GM12878 (cell line): ENCODE results near the gene WNT8A. TPM values are rescaled to one million over a fixed set of nuclear protein-coding genes. Genes with fewer than 3 reads are reported as not detected.

Experiments used
- ATAC-seq: fragments of 200-7000 bp; cut with Tn5 transposase; 3 replicates; pipeline ENCODE4 v1.9.1; 2020; ENCODE audit warnings: mild to moderate bottlenecking, moderate library complexity
- BruUV-seq: library from RNA; stranded (reverse); fragments of 400-500 nt; replicated peaks from 2 replicates; lab custom pipeline; 2021; lab: Mats Ljungman, UMichigan
- CTCF ChIA-PET: fragments of 300-600 bp; sonication (Branson Sonifier 250); formaldehyde crosslinking; extraction: SDS; loops from one replicate; lab custom pipeline; 2021; ENCODE audit warnings: inconsistent platforms; lab: Yijun Ruan, JAX
- POLR2A ChIA-PET: fragments of 350-600 bp; formaldehyde crosslinking; extraction: SDS; loops from one replicate; lab custom pipeline; 2021; ENCODE audit warnings: inconsistent platforms; lab: Charles Lee
- RAD21 ChIA-PET: fragments of 300-600 bp; sonication (Branson Sonifier 250); formaldehyde crosslinking; loops from one replicate; lab custom pipeline; 2023; ENCODE audit warnings: antibody characterized with exemption; ENCODE audit not compliant: unreplicated experiment; lab: Charles Lee
- SMC1A ChIA-PET: fragments of 300-600 bp; sonication (Branson Sonifier 250); formaldehyde crosslinking; loops from one replicate; lab custom pipeline; 2023; ENCODE audit not compliant: unreplicated experiment, uncharacterized antibody; lab: Charles Lee
- DNase-seq: peaks from one replicate; pipeline ENCODE4 v3.0.0-alpha.2; 2011; ENCODE audit warnings: low read depth, low spot score
- FAIRE-seq: peaks from 3 replicates; lab custom pipeline; 2011; peaks lifted over from hg19 to GRCh38; lab: Jason Lieb, UNC
- H2AFZ ChIP-seq: 2 replicates; pipeline ENCODE4 v1.6.0; 2011; ENCODE audit warnings: low read depth, low read length, control low read depth; ENCODE audit not compliant: control insufficient read depth
- H3K27ac ChIP-seq: 2 replicates; pipeline ENCODE4 v1.5.1; 2011; ENCODE audit warnings: control low read depth; ENCODE audit not compliant: control insufficient read depth, insufficient read depth
- H3K27me3 ChIP-seq, 2 experiments: replicated peaks in 1 of 2; 2 replicates each; pipeline versions ENCODE4 v1.6.0 to v1.6.1; 2011; ENCODE audit warnings: low read length in 1 of 2; ENCODE audit not compliant: control insufficient read depth in 2 of 2, insufficient read depth in 2 of 2
- H3K36me3 ChIP-seq, 2 experiments: 2 replicates each; pipeline ENCODE4 v1.5.1; 2011; ENCODE audit warnings: low read length in 1 of 2; ENCODE audit not compliant: control insufficient read depth in 2 of 2, insufficient read depth in 2 of 2
- H3K4me1 ChIP-seq: 2 replicates; pipeline ENCODE4 v1.6.1; 2011; ENCODE audit warnings: mild to moderate bottlenecking, low read length, moderate library complexity, mixed read lengths; ENCODE audit not compliant: control insufficient read depth, insufficient read depth
- H3K4me2 ChIP-seq: 2 replicates; pipeline ENCODE4 v1.6.0; 2011; ENCODE audit warnings: control low read depth; ENCODE audit not compliant: control insufficient read depth, insufficient read depth
- H3K4me3 ChIP-seq: fragments of 200-600 bp; sonication (generic); 2 replicates; pipeline ENCODE4 v1.5.1; 2016
- H3K79me2 ChIP-seq: 2 replicates; pipeline ENCODE4 v1.6.0; 2011; ENCODE audit warnings: low read length; ENCODE audit not compliant: control insufficient read depth, insufficient read depth
- H3K9ac ChIP-seq: 2 replicates; pipeline ENCODE4 v1.8.0; 2011; ENCODE audit warnings: low read length, control low read depth, mixed read lengths; ENCODE audit not compliant: control insufficient read depth, insufficient read depth
- H3K9me3 ChIP-seq: replicated peaks from 3 replicates; pipeline ENCODE4 v1.5.1; 2011; ENCODE audit warnings: mild to moderate bottlenecking, low read length; ENCODE audit not compliant: control insufficient read depth, insufficient read depth
- H4K20me1 ChIP-seq: 2 replicates; pipeline ENCODE4 v1.6.0; 2011; ENCODE audit not compliant: control insufficient read depth, insufficient read depth
- BCL11A ChIP-seq: IDR thresholded peaks from 2 replicates; pipeline ENCODE4 v1.6.1; 2011; ENCODE audit warnings: low read depth, low read length
- CBFB ChIP-seq: IDR thresholded peaks from 2 replicates; pipeline ENCODE4 v1.6.1; 2016; ENCODE audit warnings: antibody characterized with exemption, low read depth
- DPF2 ChIP-seq: fragments of 450-650 bp; IDR thresholded peaks from 2 replicates; pipeline ENCODE4 v1.6.1; 2017; ENCODE audit warnings: mild to moderate bottlenecking
- EGR1 ChIP-seq, 2 experiments: IDR thresholded peaks; 1 replicate in 1 of 2; 2 replicates in 1 of 2; pipeline ENCODE4 v1.6.1; 2011 to 2012; ENCODE audit warnings: low read depth in 2 of 2, low read length in 2 of 2, borderline replicate concordance in 1 of 2, mild to moderate bottlenecking in 1 of 2, moderate library complexity in 1 of 2
- FOXK2 ChIP-seq: fragments of 450-650 bp; IDR thresholded peaks from 2 replicates; pipeline ENCODE4 v1.6.1; 2017; ENCODE audit warnings: mild to moderate bottlenecking, moderate library complexity
- MEF2A ChIP-seq: IDR thresholded peaks from 2 replicates; pipeline ENCODE4 v1.6.1; 2011; ENCODE audit warnings: low read depth, mild to moderate bottlenecking, low read length, moderate library complexity; ENCODE audit not compliant: insufficient read depth
- MXI1 ChIP-seq: fragments of 150-350 bp; IDR thresholded peaks from 2 replicates; pipeline ENCODE4 v1.6.1; 2011; ENCODE audit warnings: low read depth, mild to moderate bottlenecking, inconsistent platforms, low read length, improper control_type of control experiment
- RAD51 ChIP-seq: fragments of 450-650 bp; IDR thresholded peaks from 2 replicates; pipeline ENCODE4 v1.6.1; 2016; ENCODE audit warnings: moderate library complexity, mild to moderate bottlenecking, inconsistent platforms
- SPI1 ChIP-seq: IDR thresholded peaks from 2 replicates; pipeline ENCODE4 v1.6.1; 2011; ENCODE audit warnings: low read depth, mild to moderate bottlenecking, low read length, moderate library complexity, borderline replicate concordance; ENCODE audit not compliant: insufficient read depth
- SUZ12 ChIP-seq: fragments of 200-600 bp; sonication (generic); IDR thresholded peaks from one replicate; pipeline ENCODE4 v1.6.1; 2018; ENCODE audit warnings: antibody characterized with exemption, mild to moderate bottlenecking; ENCODE audit not compliant: unreplicated experiment
- TAF1 ChIP-seq: IDR thresholded peaks from 2 replicates; pipeline ENCODE4 v1.6.1; 2011; ENCODE audit warnings: mild to moderate bottlenecking, low read depth, low read length, borderline replicate concordance
- TBL1XR1 ChIP-seq: IDR thresholded peaks from 2 replicates; pipeline ENCODE4 v1.6.1; 2012; ENCODE audit warnings: low read depth, low read length, improper control_type of control experiment
- WGBS: methylation state at CpG from one replicate; pipeline ENCODE4 v1.1.6; 2016; ENCODE audit warnings: low lambda C conversion rate; ENCODE audit not compliant: insufficient replicate concordance, insufficient coverage; ENCODE audit errors: missing lambda C conversion rate; 5-methylcytosine and 5-hydroxymethylcytosine counted together
- in situ Hi-C: fragments of 300-500 bp; cut with MboI; formaldehyde crosslinking; loops from 9 replicates; pipeline ENCODE4 v1.14.3; 2018; ENCODE audit warnings: mixed read lengths
- intact Hi-C: fragments of 100-400 bp; cut with micrococcal nuclease; formaldehyde crosslinking; loops from one replicate; pipeline ENCODE4 v1.14.2; 2022; ENCODE audit not compliant: unreplicated experiment
- polyA plus RNA-seq, 11 experiments: library from polyadenylated mRNA; depleted of rRNA in 4 of 11; unstranded in 6 of 11; stranded (reverse) in 5 of 11; fragments of >200 nt; fragmentation: Nextera tagmentation in 4 of 11; fragmentation: Illumina TruSeq in 1 of 11; extraction: Ambion mirVana in 4 of 11; extraction: Trizol in 1 of 11; gene quantifications; 1 replicate in 1 of 11; 2 replicates in 10 of 11; pipeline versions ENCODE4 v1.2.1 to v1.2.3, GENCODE V29; 2011 to 2016; ENCODE audit warnings: inconsistent platforms in 2 of 11, missing spikeins in 2 of 11, low read depth in 1 of 11
- total RNA-seq, 4 experiments: library from RNA; depleted of rRNA in 3 of 4; stranded (reverse); fragments of >200 nt in 3 of 4; fragmentation: Illumina TruSeq in 1 of 4; extraction: Trizol in 1 of 4; gene quantifications; 2 replicates each; pipeline versions ENCODE4 v1.2.1 to v1.2.3, GENCODE V29; 2013 to 2021
- TF ChIP-seq, protein P1 (sequence below): IDR thresholded peaks from 2 replicates; pipeline ENCODE4 v1.6.1; 2011; ENCODE audit warnings: borderline replicate concordance, low read depth, mild to moderate bottlenecking, moderate library complexity, low read length; ENCODE audit not compliant: insufficient read depth, poor library complexity, severe bottlenecking

Gene WNT8A
- total and polyA plus RNA-seq, 10 of the 15 experiments (the other 5 are each of a cell fraction or from before 2014, with no cell fraction given) = not detected

DNA sequence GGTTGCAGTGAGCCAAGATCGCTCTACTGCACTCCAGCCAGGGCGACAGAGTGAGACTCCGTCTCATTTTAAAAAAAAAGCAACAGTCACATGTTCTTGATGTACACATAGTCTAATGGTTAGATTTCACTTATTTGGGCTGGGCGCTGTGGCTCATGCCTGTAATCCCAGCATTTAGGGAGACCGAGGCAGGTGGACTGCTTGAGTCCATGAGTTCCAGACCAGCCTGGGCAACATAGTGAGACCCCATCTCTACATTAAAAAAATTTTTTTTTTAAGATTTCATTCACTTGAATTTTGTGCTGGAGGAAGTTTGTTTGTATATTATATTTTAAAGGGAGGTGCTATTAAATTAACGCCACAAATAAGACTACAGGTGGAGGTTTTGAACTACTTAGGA, 21.9 kb downstream of the WNT8A start:
- Histone ChIP-seq H3K79me2 (no peaks in the 10 kb centered on the region), H2AFZ (no peak overlapping the region), H3K9ac (no peak overlapping the region), H3K4me2 (no peak overlapping the region), H3K4me1 (no peaks in the 10 kb centered on the region), H3K36me3 (no peaks in the 10 kb centered on the region), H4K20me1 (no peaks in the 10 kb centered on the region)
- ChIA-PET CTCF (no interaction called here), POLR2A (no interaction called here)
- in situ Hi-C loops = no loop called here
- no TSS peak for BruUV-seq
- WGBS = 60% methylated on average over 6 of the region's 6 CpGs
- TF ChIP-seq FOXK2 (no peak), TBL1XR1 (no peak), SPI1 (no peak), MXI1 (no peak), BCL11A (no peak), RAD51 (no peak), CBFB (no peak), SUZ12 (no peak), MEF2A (no peak), TAF1 (no peak), DPF2 (no peak), EGR1 (IDR thresholded peaks at IDR 0.05; ENCODE audit: borderline replicate concordance in 1 of 2, low read depth in 2 of 2, low read length in 2 of 2) (no peak)
- TF ChIP-seq, protein P1, sequence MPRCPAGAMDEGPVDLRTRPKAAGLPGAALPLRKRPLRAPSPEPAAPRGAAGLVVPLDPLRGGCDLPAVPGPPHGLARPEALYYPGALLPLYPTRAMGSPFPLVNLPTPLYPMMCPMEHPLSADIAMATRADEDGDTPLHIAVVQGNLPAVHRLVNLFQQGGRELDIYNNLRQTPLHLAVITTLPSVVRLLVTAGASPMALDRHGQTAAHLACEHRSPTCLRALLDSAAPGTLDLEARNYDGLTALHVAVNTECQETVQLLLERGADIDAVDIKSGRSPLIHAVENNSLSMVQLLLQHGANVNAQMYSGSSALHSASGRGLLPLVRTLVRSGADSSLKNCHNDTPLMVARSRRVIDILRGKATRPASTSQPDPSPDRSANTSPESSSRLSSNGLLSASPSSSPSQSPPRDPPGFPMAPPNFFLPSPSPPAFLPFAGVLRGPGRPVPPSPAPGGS = no peak
- TF ChIP-seq, all 136 proteins: peak for 0
- DNase-seq (no peak), ATAC-seq (no peak), FAIRE-seq (no peak)
- Histone ChIP-seq H3K4me3 (no peak overlapping the region), H3K27ac (no peak overlapping the region), H3K27me3 (no peaks in the 10 kb centered on the region), H3K9me3 (no peaks in the 10 kb centered on the region)
- SMC1A ChIA-PET = no interaction called here
- intact Hi-C loops = no loop called here
- RAD21 ChIA-PET = no interaction called here
